ENCODE data around the gene AGBL4.

The AGBL4 gene

GRCh38 chr1:48611841-48612240, 1411.9 kb downstream of the AGBL4 start:
- no peak for DNase-seq (ENCODE audit: low read depth)
- no peak overlapping the region for H3K4me3 ChIP-seq (replicated peaks; ENCODE audit: low read depth, low read length)
- TF ChIP-seq, protein P1, sequence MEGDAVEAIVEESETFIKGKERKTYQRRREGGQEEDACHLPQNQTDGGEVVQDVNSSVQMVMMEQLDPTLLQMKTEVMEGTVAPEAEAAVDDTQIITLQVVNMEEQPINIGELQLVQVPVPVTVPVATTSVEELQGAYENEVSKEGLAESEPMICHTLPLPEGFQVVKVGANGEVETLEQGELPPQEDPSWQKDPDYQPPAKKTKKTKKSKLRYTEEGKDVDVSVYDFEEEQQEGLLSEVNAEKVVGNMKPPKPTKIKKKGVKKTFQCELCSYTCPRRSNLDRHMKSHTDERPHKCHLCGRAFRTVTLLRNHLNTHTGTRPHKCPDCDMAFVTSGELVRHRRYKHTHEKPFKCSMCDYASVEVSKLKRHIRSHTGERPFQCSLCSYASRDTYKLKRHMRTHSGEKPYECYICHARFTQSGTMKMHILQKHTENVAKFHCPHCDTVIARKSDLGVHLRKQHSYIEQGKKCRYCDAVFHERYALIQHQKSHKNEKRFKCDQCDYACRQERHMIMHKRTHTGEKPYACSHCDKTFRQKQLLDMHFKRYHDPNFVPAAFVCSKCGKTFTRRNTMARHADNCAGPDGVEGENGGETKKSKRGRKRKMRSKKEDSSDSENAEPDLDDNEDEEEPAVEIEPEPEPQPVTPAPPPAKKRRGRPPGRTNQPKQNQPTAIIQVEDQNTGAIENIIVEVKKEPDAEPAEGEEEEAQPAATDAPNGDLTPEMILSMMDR (IDR thresholded peaks at IDR 0.05; ENCODE audit: low read length, missing control alignments) = no peak

DNA sequence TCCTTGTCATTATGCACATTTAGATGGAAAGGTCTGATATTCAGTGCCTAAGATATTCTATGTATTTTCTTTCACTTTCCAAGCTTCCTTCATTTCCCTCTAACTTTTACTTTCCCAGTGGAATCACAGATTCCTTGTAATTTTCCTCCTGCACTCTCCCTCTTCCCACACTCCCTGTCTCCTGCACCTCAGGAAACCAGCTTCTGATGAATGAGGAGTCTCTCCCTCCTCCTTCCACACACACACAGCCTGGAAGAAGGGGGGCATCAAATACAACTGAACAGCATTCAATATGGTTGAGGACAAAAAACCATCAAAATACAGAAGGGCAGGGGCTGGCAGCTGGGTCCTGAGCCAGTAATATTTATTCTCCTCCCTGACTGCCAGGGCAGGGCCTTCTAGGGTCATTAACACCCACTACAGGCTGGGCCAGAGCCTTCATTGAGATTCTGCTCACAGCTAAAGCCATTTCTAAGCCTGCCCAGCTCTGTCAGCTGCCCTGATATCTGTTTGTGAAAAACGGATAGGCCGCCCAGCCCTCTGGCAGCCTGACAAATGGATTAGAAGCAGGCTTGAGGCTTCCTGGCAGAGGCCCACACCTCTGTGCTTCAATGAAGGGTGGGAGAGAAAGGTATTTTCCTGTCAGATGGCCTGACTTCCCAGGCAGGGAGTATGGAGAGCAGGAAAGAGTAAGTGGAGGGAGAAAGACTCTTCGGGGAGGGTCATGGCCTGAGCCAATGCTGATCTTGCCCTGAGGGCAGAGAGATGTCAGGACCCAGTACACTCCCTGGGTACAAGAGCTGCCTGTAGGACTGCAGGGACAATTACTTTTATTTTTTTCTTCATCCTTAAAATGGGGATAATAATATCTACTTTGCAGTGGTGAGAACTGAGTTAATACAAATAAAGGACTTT, 1412.9 kb downstream of the AGBL4 start:
- no peak overlapping the region for H3K4me3 ChIP-seq (replicated peaks; ENCODE audit: low read depth, low read length)
- TF ChIP-seq, protein P1 (IDR thresholded peaks at IDR 0.05; ENCODE audit: low read length, missing control alignments) = no peak
- no peak for DNase-seq (ENCODE audit: low read depth)

DNA sequence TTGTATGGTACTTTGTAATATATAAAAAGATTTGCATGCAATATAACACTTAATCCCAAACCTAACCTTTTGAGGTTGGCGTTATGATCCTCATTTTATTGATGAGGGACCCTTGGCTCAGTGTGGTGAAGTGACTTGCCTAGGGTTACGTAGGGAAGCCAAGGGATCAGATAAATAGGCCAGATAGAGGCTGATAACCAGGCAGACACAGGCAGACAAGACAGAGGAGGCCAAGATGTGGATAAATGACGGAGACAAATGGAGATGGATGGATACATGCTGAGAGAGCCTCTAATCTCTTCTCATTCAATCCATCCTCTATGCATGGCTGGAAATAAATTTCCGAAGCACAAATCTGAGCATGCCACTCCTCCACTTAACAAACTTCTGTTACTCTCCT, 1414.9 kb downstream of the AGBL4 start:
- H3K4me3 ChIP-seq (replicated peaks; ENCODE audit: low read depth, low read length) = no peak overlapping the region
- no peak for DNase-seq (ENCODE audit: low read depth)
- TF ChIP-seq, protein P1 (IDR thresholded peaks at IDR 0.05; ENCODE audit: low read length, missing control alignments) = no peak

DNA sequence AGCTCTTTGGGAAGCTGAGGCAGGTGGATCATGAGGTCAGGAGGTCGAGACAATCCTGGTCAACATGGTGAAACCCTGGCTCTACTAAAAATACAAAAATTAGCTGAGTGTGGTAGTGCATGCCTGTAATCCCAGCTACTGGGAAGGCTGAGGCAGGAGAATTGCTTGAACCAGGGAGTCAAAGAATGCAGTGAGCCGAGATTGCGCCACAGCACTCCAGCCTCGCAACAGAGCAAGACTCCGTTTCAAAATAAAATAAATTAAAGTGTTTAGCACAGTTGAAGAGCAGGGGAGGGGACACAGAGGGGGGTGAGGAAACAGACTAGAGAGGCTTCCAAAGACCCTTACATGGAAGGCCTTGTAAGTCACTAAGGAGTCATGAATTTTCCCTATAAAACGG, 1420.5 kb downstream of the AGBL4 start:
- TF ChIP-seq, protein P1 (IDR thresholded peaks at IDR 0.05; ENCODE audit: low read length, missing control alignments) = no peak
- no peak overlapping the region for H3K4me3 ChIP-seq (replicated peaks; ENCODE audit: low read depth, low read length)
- no peak for DNase-seq (ENCODE audit: low read depth)

DNA sequence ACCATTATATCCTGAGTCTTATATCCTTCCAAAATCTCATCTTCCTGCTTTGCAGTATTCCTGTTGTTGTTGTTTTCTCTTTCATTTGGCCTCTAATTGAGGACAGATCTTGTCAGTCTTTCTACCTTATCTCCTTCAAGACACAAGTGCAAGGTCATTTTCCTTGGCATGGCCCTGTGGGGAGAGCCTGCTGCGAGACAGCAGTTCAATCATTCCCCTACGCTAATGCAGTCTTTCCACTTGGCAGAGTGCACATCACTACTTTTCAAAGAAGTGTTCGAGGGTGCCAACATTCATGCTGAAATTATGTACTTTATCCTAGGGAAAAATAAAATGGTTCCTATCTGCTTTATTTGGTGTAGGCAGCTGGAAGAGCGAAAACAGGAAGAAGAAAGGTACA, 1421.4 kb downstream of the AGBL4 start:
- H3K4me3 ChIP-seq (replicated peaks; ENCODE audit: low read depth, low read length) = no peak overlapping the region
- TF ChIP-seq, protein P1 (IDR thresholded peaks at IDR 0.05; ENCODE audit: low read length, missing control alignments) = no peak
- DNase-seq (ENCODE audit: low read depth) = no peak

- DNase-seq (ENCODE audit: low read depth) = no peak
- no peak overlapping the region for H3K4me3 ChIP-seq (replicated peaks; ENCODE audit: low read depth, low read length)
- TF ChIP-seq, protein P1 (IDR thresholded peaks at IDR 0.05; ENCODE audit: low read length, missing control alignments) = no peak
Measured at GRCh38 chr1:48600182-48600581, 1423.6 kb downstream of the AGBL4 start.

DNA sequence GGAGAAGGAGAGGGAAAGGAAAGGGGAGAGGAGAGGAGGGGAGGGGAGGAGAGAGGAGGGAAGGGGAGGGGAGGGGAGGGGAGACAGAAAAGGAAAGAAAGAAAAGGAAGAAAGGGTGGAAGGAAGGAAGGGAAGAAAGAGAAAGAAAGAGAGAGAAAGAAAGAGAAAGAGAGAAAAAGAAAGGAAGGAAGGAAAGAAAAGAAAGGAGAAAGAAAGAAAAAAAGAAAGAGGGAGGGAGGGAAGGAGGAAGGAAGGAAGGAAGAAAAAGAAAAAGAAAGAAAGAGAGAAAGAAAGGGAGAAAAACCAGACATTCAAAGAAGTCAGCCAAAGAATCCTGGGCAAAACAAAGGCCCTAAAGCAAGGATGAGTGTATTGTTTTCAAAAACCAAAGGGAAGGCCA, 1426.1 kb downstream of the AGBL4 start:
- TF ChIP-seq, protein P1 (IDR thresholded peaks at IDR 0.05; ENCODE audit: low read length, missing control alignments) = no peak
- no peak overlapping the region for H3K4me3 ChIP-seq (replicated peaks; ENCODE audit: low read depth, low read length)
- no peak for DNase-seq (ENCODE audit: low read depth)
